ENCODE measurements around the gene TAF13. TPM values are rescaled to one million over a fixed set of nuclear protein-coding genes. Genes with fewer than 3 reads are reported as not detected.

TAF13 gene
- total and polyA plus RNA-seq, 9 of the 15 experiments (the other 6 are each of a cell fraction or from before 2014, with no cell fraction given) = 14.9 to 77.2 (median 38.7) TPM

DNA sequence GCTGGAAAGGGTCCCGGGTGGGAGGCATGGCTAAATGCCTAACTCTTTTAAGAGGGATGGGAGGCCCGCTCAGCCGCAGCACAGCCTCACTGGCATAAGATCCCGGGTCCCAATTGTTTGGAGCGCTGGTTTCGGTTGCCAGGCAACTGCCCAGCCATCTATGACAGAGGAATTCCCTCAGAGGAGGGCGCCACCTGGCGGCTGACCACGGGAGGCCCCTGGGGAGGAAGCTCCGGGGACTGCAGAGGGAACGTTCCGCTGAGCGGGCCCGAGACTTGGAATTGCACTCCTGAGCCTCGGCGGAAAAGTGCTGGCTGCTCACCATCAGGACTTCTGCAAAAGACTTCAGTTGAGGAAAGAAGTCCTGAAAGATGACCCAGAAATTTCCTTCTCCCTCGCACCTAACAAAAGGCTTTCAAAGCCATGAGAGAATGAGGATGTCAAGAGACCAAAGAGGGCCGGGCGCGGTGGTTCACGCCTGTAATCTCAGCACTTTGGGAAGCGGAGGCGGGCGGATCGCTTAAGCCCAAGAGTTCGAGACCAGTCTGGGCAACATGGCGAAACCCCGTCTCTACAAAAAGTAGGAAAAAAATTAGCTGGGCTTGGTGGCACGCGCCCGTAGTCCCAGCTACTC, 37.0 kb upstream of the TAF13 start (continued):
- TF ChIP-seq RBM22 (IDR thresholded peaks at IDR 0.05; ENCODE audit: low read depth, low read length, poor library complexity, severe bottlenecking) = peak; percentile 19
- TF ChIP-seq, protein P1, sequence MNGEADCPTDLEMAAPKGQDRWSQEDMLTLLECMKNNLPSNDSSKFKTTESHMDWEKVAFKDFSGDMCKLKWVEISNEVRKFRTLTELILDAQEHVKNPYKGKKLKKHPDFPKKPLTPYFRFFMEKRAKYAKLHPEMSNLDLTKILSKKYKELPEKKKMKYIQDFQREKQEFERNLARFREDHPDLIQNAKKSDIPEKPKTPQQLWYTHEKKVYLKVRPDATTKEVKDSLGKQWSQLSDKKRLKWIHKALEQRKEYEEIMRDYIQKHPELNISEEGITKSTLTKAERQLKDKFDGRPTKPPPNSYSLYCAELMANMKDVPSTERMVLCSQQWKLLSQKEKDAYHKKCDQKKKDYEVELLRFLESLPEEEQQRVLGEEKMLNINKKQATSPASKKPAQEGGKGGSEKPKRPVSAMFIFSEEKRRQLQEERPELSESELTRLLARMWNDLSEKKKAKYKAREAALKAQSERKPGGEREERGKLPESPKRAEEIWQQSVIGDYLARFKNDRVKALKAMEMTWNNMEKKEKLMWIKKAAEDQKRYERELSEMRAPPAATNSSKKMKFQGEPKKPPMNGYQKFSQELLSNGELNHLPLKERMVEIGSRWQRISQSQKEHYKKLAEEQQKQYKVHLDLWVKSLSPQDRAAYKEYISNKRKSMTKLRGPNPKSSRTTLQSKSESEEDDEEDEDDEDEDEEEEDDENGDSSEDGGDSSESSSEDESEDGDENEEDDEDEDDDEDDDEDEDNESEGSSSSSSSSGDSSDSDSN (IDR thresholded peaks at IDR 0.05; ENCODE audit: borderline replicate concordance in 1 of 2, low read depth in 2 of 2, low read length in 2 of 2) = peak; percentile 65 to 81; a peak in 2 of 4 replicates
- TF ChIP-seq C11orf30 (IDR thresholded peaks at IDR 0.05; ENCODE audit: low read depth) = no peak
- TF ChIP-seq HDAC1 (IDR thresholded peaks at IDR 0.05) = no peak
- peak in 1 of 2 experiments; percentile 15; a peak in 1 of 4 replicates for TF ChIP-seq SIN3A (IDR thresholded peaks at IDR 0.05; ENCODE audit: borderline replicate concordance in 2 of 2, control insufficient read depth in 1 of 2, low read depth in 2 of 2, low read length in 2 of 2)
- peak; percentile 38; the same call in 1 of the 2 replicates for TF ChIP-seq ZNF384 (IDR thresholded peaks at IDR 0.05; ENCODE audit: low read depth, low read length)
- 0 out of 2 replicates have a peak, but pooled peaks have one; percentile 46 for TF ChIP-seq MXI1 (IDR thresholded peaks at IDR 0.05; ENCODE audit: low read depth, low read length)
- peak; percentile 23; the same call in 1 of the 2 replicates for TF ChIP-seq SREBF1 (IDR thresholded peaks at IDR 0.05; ENCODE audit: borderline replicate concordance, low read depth, low read length)
- peak; percentile 45; the same call in 1 of the 2 replicates for TF ChIP-seq ETV5 (CRISPR knock-in tag; IDR thresholded peaks at IDR 0.05; ENCODE audit: low read depth)
- no peak for TF ChIP-seq ZZZ3 (IDR thresholded peaks at IDR 0.05)
- TF ChIP-seq, protein P2, sequence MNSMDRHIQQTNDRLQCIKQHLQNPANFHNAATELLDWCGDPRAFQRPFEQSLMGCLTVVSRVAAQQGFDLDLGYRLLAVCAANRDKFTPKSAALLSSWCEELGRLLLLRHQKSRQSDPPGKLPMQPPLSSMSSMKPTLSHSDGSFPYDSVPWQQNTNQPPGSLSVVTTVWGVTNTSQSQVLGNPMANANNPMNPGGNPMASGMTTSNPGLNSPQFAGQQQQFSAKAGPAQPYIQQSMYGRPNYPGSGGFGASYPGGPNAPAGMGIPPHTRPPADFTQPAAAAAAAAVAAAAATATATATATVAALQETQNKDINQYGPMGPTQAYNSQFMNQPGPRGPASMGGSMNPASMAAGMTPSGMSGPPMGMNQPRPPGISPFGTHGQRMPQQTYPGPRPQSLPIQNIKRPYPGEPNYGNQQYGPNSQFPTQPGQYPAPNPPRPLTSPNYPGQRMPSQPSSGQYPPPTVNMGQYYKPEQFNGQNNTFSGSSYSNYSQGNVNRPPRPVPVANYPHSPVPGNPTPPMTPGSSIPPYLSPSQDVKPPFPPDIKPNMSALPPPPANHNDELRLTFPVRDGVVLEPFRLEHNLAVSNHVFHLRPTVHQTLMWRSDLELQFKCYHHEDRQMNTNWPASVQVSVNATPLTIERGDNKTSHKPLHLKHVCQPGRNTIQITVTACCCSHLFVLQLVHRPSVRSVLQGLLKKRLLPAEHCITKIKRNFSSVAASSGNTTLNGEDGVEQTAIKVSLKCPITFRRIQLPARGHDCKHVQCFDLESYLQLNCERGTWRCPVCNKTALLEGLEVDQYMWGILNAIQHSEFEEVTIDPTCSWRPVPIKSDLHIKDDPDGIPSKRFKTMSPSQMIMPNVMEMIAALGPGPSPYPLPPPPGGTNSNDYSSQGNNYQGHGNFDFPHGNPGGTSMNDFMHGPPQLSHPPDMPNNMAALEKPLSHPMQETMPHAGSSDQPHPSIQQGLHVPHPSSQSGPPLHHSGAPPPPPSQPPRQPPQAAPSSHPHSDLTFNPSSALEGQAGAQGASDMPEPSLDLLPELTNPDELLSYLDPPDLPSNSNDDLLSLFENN (IDR thresholded peaks at IDR 0.05; ENCODE audit: low read depth in 2 of 2, low read length in 2 of 2) = peak in 1 of 2 experiments; percentile 19; a peak in 1 of 4 replicates
- no peak for TF ChIP-seq NR2C1 (IDR thresholded peaks at IDR 0.05)
- no peak for TF ChIP-seq NR2C1 (tag; IDR thresholded peaks at IDR 0.05)
- no peak for TF ChIP-seq GTF2A2 (tag; IDR thresholded peaks at IDR 0.05)
- no peak for TF ChIP-seq HDGF (IDR thresholded peaks at IDR 0.05)
- no peak for TF ChIP-seq ZNF316 (IDR thresholded peaks at IDR 0.05)
- no peak for TF ChIP-seq CEBPB (tag; IDR thresholded peaks at IDR 0.05)
- TF ChIP-seq, protein P3, sequence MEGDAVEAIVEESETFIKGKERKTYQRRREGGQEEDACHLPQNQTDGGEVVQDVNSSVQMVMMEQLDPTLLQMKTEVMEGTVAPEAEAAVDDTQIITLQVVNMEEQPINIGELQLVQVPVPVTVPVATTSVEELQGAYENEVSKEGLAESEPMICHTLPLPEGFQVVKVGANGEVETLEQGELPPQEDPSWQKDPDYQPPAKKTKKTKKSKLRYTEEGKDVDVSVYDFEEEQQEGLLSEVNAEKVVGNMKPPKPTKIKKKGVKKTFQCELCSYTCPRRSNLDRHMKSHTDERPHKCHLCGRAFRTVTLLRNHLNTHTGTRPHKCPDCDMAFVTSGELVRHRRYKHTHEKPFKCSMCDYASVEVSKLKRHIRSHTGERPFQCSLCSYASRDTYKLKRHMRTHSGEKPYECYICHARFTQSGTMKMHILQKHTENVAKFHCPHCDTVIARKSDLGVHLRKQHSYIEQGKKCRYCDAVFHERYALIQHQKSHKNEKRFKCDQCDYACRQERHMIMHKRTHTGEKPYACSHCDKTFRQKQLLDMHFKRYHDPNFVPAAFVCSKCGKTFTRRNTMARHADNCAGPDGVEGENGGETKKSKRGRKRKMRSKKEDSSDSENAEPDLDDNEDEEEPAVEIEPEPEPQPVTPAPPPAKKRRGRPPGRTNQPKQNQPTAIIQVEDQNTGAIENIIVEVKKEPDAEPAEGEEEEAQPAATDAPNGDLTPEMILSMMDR (IDR thresholded peaks at IDR 0.05 in 2 of 3, conservative IDR thresholded peaks at IDR 0.05 in 1 of 3; ENCODE audit: insufficient read depth in 2 of 3, low read depth in 1 of 3, low read length in 3 of 3) = peak; percentile 96 to 99 (median 97)
- no peak for TF ChIP-seq POLR2G (IDR thresholded peaks at IDR 0.05; ENCODE audit: low read depth, low read length)
